ENCODE data around the gene DLG5. TPM values are rescaled to one million over a fixed set of nuclear protein-coding genes. Genes with fewer than 3 reads are reported as not detected.

Gene DLG5
- total RNA-seq, 1 experiment from 2014 or later: 81.7 TPM

- no peaks in the 10 kb centered on the region for H4K20me1 ChIP-seq (ENCODE audit: insufficient read depth)
- H3K27ac ChIP-seq: no peak overlapping the region
- H2AFZ ChIP-seq: no peak overlapping the region
- no peaks in the 10 kb centered on the region for H3K27me3 ChIP-seq (ENCODE audit: insufficient read depth, low read depth)
- H3K9me3 ChIP-seq (ENCODE audit: insufficient read depth, low read depth): no peaks in the 10 kb centered on the region
- DNase-seq: no peak
- no TSS peak for BruUV-seq (replicated peaks)
- no peak overlapping the region for H3K4me2 ChIP-seq
- H3K9me2 ChIP-seq (ENCODE audit: insufficient read depth): no peaks in the 10 kb centered on the region
- no peaks in the 10 kb centered on the region for H3K79me2 ChIP-seq (ENCODE audit: low read depth)
- CTCF ChIA-PET: interaction anchor here (0.6 kb wide), 1 partner anchor 1313 kb away, joined by 9 read pairs; no protein-coding TSS in a partner anchor
- peaks cover 8% of the 10 kb centered on the region for H3K36me3 ChIP-seq (ENCODE audit: low read depth)
- no peaks in the 10 kb centered on the region for H3K4me1 ChIP-seq (replicated peaks; ENCODE audit: insufficient read depth)
- TF ChIP-seq, protein P1, sequence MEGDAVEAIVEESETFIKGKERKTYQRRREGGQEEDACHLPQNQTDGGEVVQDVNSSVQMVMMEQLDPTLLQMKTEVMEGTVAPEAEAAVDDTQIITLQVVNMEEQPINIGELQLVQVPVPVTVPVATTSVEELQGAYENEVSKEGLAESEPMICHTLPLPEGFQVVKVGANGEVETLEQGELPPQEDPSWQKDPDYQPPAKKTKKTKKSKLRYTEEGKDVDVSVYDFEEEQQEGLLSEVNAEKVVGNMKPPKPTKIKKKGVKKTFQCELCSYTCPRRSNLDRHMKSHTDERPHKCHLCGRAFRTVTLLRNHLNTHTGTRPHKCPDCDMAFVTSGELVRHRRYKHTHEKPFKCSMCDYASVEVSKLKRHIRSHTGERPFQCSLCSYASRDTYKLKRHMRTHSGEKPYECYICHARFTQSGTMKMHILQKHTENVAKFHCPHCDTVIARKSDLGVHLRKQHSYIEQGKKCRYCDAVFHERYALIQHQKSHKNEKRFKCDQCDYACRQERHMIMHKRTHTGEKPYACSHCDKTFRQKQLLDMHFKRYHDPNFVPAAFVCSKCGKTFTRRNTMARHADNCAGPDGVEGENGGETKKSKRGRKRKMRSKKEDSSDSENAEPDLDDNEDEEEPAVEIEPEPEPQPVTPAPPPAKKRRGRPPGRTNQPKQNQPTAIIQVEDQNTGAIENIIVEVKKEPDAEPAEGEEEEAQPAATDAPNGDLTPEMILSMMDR (conservative IDR thresholded peaks at IDR 0.05): no peak
- no peak for TF ChIP-seq EZH2 (IDR thresholded peaks at IDR 0.05; ENCODE audit: low read depth)
- 0 out of 2 replicates have a peak, but pooled peaks cover 4% of the 10 kb centered on the region for H3F3A ChIP-seq (ENCODE audit: insufficient read depth, low read depth)
- POLR2A ChIA-PET (ENCODE audit: unreplicated experiment): no interaction called here
- no peak overlapping the region for H3K4me3 ChIP-seq
- intact Hi-C loops (cut with micrococcal nuclease; ENCODE audit: unreplicated experiment): no loop called here
Observed at GRCh38 chr10:77837248-77837924, 89.2 kb downstream of the DLG5 start.

DNA sequence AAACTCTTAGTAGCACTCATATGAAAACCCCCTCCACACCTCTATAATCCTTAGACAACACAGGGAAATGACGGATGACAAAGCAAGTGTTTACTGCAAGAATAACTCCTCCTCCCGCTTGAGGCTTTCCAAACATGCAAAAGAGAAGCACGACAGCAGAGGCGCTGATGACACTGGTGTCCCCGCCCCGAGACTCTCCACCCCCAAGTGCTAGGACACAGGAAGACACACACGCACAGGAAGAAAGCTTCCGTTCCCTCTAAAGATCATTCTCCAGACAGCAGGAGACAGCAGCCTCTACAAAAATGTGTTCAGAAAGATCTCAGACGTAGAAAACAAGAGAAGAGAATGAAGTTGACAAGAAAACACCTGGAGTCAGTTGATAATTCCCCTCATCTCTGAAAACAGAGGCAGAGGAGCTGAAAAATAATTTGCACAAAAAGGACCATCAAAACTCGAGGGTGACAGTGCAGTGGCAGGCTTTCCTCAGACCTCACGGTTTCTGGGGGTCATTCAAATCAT lies 90.2 kb downstream of the DLG5 start:
- H2AFZ ChIP-seq: no peak overlapping the region
- H3K4me1 ChIP-seq (replicated peaks; ENCODE audit: insufficient read depth): no peaks in the 10 kb centered on the region
- H3K27ac ChIP-seq: no peak overlapping the region
- no peaks in the 10 kb centered on the region for H3K79me2 ChIP-seq (ENCODE audit: low read depth)
- peaks cover 7% of the 10 kb centered on the region for H3K36me3 ChIP-seq (ENCODE audit: low read depth)
- H3K4me3 ChIP-seq: no peak overlapping the region
- no TSS peak for BruUV-seq (replicated peaks)
- no peaks in the 10 kb centered on the region for H3K27me3 ChIP-seq (ENCODE audit: insufficient read depth, low read depth)
- no peaks in the 10 kb centered on the region for H3K9me3 ChIP-seq (ENCODE audit: insufficient read depth, low read depth)
- ChIA-PET POLR2A (ENCODE audit: unreplicated experiment) (interaction anchor here (0.5 to 0.7 kb wide), 3 partner anchors 56 to 193 kb away, joined by 4 to 7 read pairs (median 7); no protein-coding TSS in a partner anchor), CTCF (interaction anchor here (0.7 kb wide), 1 partner anchor 122 kb away, joined by 3 read pairs; no protein-coding TSS in a partner anchor)
- intact Hi-C loops (cut with micrococcal nuclease; ENCODE audit: unreplicated experiment): no loop called here
- no peaks in the 10 kb centered on the region for H4K20me1 ChIP-seq (ENCODE audit: insufficient read depth)
- H3F3A ChIP-seq (ENCODE audit: insufficient read depth, low read depth): 0 out of 2 replicates have a peak, but pooled peaks cover 9% of the 10 kb centered on the region
- H3K4me2 ChIP-seq: no peak overlapping the region
- peak in 1 of 2 experiments; percentile 54 for DNase-seq
- no peaks in the 10 kb centered on the region for H3K9me2 ChIP-seq (ENCODE audit: insufficient read depth)
- TF ChIP-seq, protein P1 (conservative IDR thresholded peaks at IDR 0.05): no peak
- TF ChIP-seq EZH2 (IDR thresholded peaks at IDR 0.05; ENCODE audit: low read depth): no peak

- POLR2A ChIA-PET (ENCODE audit: unreplicated experiment): no interaction called here
- H3K4me2 ChIP-seq: no peak overlapping the region
Observed at GRCh38 chr10:77835669-77836086, 90.9 kb downstream of the DLG5 start.

More at GRCh38 chr10:77835669-77836086, 90.9 kb downstream of the DLG5 start:
- Histone ChIP-seq H3K79me2 (ENCODE audit: low read depth) (no peaks in the 10 kb centered on the region), H3K4me1 (replicated peaks; ENCODE audit: insufficient read depth) (no peaks in the 10 kb centered on the region), H3K9me3 (ENCODE audit: insufficient read depth, low read depth) (no peaks in the 10 kb centered on the region), H3K9me2 (ENCODE audit: insufficient read depth) (no peaks in the 10 kb centered on the region), H3K4me3 (no peak overlapping the region), H3K27me3 (ENCODE audit: insufficient read depth, low read depth) (no peaks in the 10 kb centered on the region), H2AFZ (no peak overlapping the region), H3K36me3 (ENCODE audit: low read depth) (peaks cover under 1% of the 10 kb centered on the region), H3F3A (ENCODE audit: insufficient read depth, low read depth) (0 out of 2 replicates have a peak, but pooled peaks cover 9% of the 10 kb centered on the region), H4K20me1 (ENCODE audit: insufficient read depth) (no peaks in the 10 kb centered on the region), H3K27ac (no peak overlapping the region)
- no peak for DNase-seq
- TF ChIP-seq, protein P1 (conservative IDR thresholded peaks at IDR 0.05): no peak
- TF ChIP-seq EZH2 (IDR thresholded peaks at IDR 0.05; ENCODE audit: low read depth): no peak
- CTCF ChIA-PET: no interaction called here
- intact Hi-C loops (cut with micrococcal nuclease; ENCODE audit: unreplicated experiment): no loop called here
- no TSS peak for BruUV-seq (replicated peaks)

Data from PC-9 (cell line).